Inferior parietal cortex (tissue), 1 donor: ENCODE results near the gene FBXW4.

Experiments
- DNase-seq: peaks from one replicate; pipeline ENCODE4 v3.0.0-alpha.2; 2016; ENCODE audit errors: extremely low spot score

The FBXW4 gene

DNA sequence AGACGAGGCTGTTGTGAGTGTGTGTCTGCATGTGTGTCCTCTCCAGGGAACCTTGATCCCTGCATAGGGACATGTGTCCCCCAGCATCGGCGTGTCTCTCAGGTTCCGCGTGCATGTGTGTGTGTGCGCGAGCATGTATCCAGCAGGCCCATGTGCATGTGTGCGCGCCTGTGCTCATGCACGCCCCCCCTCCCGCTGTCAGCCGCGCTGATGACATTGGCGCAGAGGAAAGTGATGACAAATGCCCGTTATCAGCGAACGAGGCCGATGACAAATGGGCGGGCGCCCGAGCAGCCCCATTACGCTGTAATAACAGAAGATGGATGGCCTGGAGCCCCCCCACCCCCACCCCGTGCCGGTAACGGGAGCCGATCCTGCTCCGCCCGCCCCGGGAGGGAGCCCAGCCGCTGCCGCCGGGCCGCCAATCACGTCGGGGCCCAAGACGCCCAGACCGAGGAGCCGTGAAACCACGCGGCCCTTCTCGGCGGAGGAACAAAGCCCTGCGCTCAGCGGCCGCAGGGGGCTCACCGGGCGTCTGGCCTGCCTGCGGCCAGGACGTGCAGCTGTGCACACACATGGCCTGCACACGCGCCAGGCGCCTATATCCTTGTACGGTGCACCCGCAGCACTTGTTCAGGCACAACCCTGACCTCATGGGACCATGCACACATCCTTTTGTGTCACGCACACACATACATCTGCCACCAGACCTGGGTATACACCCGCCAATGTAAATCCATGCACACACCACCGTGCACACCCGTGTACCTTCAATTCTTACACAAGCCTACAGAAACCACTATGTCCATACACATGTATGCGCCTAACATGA lies 128.4 kb downstream of the FBXW4 start:
- no peak for DNase-seq

DNA sequence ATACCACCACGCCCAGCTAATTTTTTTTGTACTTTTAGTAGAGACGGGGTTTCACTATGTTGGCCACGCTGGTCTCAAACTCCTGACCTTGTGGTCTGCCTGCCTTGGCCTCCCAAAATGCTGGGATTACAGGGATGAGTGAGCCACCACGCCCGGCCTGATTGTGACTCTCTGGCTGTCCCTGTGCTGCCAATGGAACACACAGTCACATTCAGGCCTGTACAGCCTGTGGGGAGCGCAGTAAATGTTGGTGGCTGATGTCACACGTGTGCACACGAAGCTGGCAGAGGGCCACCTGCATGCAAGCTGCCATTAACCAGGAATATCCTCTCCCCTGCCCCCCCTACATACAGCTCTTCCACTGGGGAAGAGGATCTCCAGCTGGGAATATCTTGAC lies 129.0 kb downstream of the FBXW4 start:
- DNase-seq: no peak

DNA sequence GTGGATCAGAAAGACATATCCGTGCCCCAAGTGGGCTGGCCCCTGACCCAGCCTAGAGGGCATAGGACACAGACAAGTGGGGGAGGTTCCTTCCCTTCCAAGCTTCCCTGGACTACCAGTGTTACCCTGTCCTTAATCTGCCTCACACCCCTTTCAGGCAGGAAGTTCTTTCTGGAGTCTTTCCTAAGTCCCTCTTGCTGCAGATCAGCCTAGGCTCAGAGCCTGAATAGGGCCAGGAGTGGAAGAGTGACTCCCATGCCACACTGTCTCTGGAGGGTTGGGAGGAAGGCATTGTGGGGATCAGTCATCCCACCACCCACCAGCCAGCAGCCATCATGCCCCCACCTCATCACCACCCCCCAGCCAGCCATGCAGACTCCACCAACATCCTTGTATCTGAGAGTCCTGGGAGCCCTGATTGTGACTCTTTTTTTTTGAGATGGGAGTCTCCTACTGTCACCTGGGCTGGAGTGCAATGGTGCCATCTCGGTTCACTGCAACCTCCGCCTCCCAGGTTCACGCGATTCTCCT lies 129.5 kb downstream of the FBXW4 start:
- no peak for DNase-seq

DNA sequence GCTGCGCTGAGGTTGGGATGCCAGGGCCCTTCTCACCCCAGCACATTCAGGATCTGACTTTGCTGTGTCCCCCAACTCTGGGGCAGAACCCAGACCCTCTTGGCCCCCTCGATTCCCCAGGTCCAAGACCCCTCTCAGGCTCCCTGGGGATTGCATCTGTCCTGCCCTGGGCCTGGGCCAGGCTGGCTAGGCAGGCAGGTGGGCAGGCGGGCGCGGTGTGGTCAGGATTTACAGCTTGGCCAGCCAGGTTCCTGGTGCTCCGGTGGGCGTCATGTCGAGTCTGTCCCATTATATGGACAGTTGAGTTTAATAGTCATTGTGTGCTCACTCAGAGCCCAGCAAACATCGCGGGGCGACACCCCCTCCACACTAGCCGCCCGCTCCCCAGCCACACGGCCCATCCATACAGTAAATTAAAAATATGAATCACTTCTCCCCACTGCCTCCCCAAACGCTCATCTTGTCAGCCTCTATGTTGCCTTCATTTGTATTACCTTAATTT lies 130.4 kb downstream of the FBXW4 start:
- DNase-seq: no peak

DNA sequence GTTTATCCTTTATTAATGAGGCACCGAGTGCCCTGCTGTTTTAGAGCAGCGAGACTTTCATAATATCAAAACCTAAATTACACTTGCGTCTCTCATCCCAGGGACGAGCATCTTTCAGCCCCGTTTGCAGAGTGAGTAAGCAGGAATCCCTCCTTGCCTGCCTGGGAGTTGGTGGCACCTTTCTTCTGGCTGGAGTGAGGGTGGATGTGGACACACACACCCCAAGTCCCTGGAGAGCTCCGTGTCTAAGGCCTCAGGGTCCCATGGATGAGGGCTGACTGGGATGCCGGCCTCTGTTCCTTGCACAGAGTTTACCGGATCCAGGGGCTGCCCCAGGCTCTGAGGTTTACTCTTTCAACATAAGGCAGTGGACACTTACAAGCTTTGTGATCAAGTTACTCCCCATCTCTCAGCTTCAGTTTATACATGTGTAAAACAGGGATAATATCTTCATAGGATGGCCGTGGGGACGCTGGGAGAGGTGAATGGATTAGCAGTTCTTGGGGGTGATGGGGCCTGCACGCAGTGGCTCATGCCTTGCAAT lies 131.4 kb downstream of the FBXW4 start:
- no peak for DNase-seq

DNA sequence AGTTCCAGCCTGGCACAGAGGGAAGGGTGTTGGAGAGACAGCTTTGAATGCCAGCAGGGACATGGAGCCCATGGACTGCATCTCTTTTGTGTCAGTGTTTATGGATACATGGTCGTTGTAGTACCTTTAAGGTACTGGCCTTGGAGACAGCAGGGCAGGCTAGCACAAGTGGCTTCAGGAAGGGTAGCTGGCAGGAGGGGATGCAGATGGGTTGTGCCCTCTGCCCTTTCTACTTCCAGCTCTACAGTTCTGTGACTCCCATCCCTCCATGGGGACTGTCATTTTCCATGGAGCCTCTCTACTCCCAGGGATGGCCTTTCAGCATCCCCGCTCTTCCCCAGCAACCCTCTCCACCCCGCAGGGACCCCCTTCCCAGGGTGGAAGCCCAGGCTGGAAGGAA lies 132.0 kb downstream of the FBXW4 start:
- DNase-seq: no peak

DNA sequence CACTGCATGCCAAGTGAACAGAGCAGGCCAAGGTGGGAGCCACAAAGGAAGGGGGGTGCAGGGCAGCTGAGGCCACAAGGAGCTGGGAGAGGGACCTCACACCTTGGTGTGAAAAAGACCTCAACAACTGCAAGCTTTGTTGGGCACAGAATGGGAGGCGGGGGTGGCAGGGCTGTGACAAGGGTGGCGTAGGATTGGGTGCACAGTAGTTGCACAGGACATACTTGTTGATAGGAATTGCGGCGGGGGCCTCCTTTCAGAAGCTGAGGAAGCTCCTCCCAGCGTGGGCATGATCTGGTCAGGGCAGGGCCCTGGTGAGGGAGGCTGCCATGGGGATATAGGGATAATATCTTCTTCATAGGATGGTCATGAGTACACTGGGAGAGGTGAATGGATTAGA lies 132.7 kb downstream of the FBXW4 start:
- no peak for DNase-seq

DNA sequence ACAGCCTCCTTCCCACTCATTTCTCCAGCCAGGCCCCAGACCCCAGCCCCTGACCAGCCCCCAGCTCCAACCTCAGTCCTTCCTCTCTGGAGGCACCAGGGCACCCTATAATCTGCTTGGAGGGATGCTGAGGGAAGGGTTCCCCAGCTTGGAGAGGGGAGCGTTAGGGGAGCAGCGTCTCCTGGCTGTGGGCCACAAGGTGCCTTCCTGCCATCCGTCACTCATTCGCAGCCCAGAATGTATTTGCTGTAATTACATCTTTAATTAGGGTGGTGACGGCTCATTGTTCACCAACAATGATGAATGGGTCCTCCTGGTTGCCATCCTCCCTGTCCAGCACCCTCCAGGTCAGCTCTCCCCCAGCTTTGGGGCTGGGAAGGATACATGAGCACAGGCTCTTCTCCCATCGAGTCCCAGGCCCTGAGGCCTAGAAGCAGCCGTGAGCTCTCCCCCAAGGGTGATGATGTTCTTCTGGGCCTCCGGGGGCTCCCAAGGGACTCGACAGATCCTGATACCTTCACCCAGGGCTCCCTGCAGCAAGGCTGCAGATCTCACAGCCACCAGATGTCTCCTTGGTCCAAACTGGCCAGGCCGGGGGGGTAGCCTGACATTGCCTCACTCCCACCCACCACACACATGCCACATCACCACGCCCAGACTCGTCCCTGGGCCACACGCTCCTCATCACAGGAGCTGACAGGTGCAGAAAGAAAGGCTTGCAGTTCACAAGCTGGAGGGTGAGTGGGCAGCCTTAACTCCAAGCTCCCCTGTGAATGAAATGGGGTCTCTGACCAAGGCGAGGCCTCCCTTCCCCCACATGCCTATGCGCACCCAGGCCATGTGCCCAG lies 133.7 kb downstream of the FBXW4 start:
- DNase-seq: no peak
